Fibroblast of skin of left quadriceps (primary cell): Measurements from ENCODE around the gene GID8.
A peak's percentile ranks its signal among the peaks of the same experiment; 100 is the strongest.

ENCODE experiments used
- DNase-seq, 2 experiments: peaks; one replicate each; pipeline ENCODE4 v3.0.0-alpha.2; 2013; ENCODE audit warnings: low read depth in 2 of 2

Gene GID8

DNA sequence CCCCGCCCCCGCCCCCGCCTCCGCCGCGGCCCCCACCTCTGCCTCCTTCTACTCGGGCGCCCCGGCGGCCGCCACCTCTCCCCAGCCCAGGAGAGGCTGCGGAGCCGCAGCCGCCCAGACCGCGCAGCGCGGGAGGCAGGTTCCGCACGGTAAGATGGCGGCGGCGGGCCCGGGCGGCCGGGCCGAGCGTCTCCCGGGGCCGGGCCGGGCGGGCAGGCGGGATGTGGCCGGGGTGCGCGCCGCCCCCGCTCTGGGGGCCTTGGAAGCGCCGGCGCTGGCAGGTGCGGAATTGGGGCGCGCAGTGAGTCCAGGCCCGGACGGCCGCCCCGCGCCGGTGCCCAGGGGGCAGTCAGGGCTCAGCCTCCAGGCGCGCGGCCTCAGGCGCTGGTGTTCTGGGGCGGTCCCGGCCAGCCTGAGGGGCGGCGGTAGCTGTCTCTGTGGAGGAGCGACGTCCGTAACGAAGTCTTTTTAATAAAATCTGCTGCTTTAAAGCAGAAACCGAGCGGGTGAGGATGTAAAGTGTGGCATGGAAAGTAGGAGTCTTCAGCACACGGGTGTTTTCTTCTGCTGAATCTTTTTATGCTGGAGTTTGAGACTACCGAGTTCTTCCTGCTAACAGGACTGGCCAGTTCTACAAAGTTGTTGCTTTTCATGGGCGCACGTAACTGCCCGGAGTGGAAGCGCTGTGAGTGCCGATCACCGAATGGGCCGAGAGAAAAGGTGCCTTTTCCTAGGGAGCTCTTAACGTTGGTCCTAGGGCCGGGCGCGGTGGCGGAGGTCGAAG lies at the start of gene GID8:
GID8 (plus strand) TSS at position 43 of the 784 bp plus-strand sequence. CDS start 3,356 bp downstream, outside the sequence.
- DNase-seq: no peak

DNA sequence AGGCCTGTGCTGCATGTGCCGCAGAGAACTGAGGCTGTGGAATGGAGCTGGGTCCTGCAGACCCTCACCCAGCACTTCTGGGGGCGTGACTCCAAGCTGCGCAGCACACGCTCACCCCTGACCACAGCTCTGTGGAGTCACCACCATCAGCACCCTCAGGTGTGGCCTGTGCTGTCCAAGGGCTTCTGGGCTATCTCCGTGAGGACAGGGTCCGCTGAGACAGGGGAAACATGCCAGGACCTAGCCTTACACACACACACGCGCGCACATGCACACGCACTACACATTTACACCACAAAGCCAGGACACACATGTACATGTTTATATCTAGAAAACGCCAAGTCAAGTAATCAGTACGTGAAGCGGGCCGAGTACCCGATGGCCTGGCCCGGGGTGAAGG lies 49.5 kb upstream of the GID8 start:
- no peak for DNase-seq

- no peak for DNase-seq
Observed at GRCh38 chr20:62888910-62889309, 49.0 kb upstream of the GID8 start.

DNA sequence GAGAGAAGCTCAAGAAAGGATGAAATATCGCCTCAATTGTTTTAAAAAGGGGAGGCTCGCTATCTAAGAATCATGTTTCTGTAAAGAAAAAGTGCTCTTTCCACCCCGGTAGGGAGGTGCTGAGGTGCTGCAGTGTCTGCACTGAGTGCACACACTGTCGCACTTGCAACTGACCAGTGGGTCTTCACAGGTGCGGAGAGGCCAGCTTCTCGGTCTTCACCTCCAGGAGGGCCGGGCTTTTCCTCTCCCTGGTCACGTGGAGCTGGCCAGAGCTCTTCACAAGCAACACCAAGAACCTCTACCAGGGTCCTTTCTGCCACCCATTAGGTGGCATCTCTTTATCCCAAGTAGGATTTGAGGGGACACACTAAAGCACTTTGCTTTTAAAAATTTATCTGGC lies 48.5 kb upstream of the GID8 start:
- DNase-seq: no peak

GRCh38 chr20:62889871-62890270 lies 48.1 kb upstream of the GID8 start:
- no peak for DNase-seq

GRCh38 chr20:62890444-62890843 lies 47.5 kb upstream of the GID8 start:
- DNase-seq: no peak

DNA sequence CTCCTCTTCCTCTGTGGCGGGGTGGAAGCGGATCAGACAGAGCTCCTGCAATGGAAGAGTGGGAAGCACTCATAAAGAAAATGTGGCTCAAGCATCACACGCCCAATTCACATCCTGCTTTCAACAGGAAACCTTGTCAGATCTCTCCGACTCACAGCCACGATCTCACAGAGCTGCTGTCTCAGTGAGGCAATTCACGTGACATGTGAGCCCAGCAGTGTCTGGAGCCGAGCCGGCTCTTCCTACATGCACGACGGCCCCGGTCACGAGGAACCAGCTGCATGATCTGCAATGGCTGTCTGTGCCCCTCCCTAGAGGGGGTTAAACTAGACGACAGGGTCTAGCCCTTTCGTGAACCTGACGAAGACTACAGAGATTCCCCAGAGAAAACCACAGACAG lies 46.8 kb upstream of the GID8 start:
- no peak for DNase-seq

GRCh38 chr20:62892348-62893304 lies 45.3 kb upstream of the GID8 start:
- no peak for DNase-seq

DNA sequence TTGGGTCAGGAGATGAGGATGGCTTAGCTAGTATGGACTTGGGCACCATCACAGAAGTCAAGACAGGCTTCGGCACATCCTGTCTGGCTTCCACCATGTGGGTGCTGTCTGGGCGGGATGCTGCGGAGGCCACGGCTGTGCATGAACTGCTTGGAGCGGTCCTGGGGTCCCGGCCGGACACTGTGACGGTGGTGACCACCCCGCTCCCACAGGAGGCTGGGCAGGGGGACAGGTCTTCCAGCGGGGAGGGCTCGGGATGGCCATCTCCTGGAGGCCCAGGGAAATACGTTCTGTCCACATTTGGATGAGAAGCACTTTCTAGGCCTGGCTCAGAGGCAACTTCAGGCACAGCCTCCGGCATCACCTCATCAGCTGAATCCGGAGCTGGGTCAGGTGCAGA lies 44.2 kb upstream of the GID8 start:
- DNase-seq: no peak

- DNase-seq: no peak
Observed at GRCh38 chr20:62894261-62894660, 43.7 kb upstream of the GID8 start.

DNA sequence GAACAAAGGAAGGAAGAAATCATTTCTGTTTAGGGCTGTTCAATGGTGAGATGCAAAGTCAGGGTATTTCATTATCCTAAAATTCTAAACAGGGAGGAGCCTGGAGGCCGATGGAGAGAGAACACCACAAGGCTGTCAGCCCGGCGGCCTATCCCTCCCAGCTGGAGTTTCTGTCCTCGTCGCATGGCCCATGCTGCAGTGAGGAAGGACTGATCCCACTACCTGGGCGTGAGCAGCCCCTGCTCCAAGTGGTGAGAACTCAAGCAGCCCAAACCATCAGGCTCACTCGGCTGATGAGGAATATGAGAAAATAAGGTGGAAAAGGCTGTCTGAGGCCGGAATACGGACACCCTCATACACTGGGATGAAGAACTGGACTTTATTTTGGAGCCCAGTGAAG lies 42.4 kb upstream of the GID8 start:
- no peak for DNase-seq

- DNase-seq: no peak
Observed at GRCh38 chr20:62896526-62896925, 41.4 kb upstream of the GID8 start.

DNA sequence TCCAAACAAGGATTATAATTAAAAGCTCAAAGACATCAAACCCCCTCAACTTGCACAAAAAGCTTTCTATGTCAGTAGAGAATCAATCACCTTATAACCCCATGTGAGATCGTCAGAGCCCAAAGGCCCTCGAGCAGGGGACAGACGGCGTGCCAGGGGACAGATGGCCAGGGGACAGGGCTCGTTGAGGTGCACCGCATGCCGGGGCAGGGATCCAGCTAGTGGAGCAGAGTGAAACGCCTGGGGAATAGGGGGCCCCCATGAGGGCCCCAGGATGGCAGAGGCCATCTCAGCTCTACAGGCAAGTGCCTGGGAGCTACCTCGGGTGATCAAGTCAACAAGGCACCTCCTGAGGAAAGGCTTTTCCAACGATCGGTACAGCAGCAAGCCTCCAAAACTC lies 40.3 kb upstream of the GID8 start:
- no peak for DNase-seq

GRCh38 chr20:62898093-62898964 lies 39.6 kb upstream of the GID8 start:
- no peak for DNase-seq

- DNase-seq: no peak
Observed at GRCh38 chr20:62898970-62899632, 38.8 kb upstream of the GID8 start.

- DNase-seq: no peak
Observed at GRCh38 chr20:62899633-62900051, 38.3 kb upstream of the GID8 start.

- DNase-seq: peak in 1 of 2 experiments; percentile 37
Observed at GRCh38 chr20:62900052-62900691, 37.8 kb upstream of the GID8 start.

DNA sequence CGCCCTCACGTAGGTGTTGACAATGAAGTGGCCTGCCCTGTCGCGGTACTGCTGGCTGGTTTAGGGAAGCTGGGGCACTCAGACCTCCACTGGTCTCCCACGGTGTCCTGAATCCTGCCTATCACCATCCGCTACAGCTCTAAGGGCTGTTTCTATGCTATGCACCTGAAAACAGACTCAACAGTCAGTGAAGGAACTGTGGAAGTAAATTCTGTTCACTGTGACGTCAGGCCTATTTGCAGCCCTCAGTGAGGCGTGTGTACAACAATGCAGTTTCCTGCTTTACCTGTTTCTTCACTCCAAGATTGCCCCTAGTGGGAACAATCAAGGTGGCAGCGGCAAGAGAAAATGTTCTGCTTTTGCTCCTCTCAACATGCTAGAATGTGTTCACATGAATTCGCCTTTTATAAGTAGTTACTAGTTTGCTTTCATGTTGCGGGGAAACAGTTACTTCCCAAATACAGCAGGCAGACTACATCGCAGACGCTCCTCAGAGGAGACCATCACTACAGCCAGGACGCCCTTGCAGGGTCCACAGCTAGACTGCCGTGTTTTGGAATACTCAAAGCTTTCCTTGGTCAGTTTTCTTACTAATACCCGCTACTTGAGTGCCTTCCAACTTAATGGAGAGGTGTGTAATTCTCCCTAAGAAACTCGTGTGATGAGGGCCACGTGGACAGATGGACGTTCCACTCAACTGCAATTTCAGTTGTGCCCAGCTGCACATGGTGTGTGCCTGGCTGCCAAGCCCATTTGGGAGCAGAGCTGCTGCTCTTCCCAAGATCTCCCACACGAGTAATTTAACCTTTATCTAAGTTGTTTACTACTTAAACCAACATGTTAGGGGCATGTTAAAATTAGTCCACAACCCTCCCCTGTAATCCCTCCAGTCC lies 37.0 kb upstream of the GID8 start:
- DNase-seq: no peak

- DNase-seq: no peak
Observed at GRCh38 chr20:62901891-62902290, 36.1 kb upstream of the GID8 start.
